Fibroblast of lung (primary cell): ENCODE data around the gene NUDT22.

Source experiments
- EZH2 ChIP-seq: IDR thresholded peaks from 2 replicates; pipeline ENCODE4 v1.5.1; 2012; ENCODE audit warnings: low read length, control low read depth, mild to moderate bottlenecking; ENCODE audit errors: missing control alignments
- TF ChIP-seq, protein P1 (sequence below), 2 donors: IDR thresholded peaks in 1 of 2; conservative IDR thresholded peaks in 1 of 2; 1 replicate in 1 of 2; 2 replicates in 1 of 2; pipeline ENCODE4 v1.5.1; 2011 to 2012; ENCODE audit warnings: low read length in 2 of 2, control low read depth in 1 of 2, inconsistent platforms in 1 of 2, low read depth in 1 of 2, mild to moderate bottlenecking in 1 of 2

DNA sequence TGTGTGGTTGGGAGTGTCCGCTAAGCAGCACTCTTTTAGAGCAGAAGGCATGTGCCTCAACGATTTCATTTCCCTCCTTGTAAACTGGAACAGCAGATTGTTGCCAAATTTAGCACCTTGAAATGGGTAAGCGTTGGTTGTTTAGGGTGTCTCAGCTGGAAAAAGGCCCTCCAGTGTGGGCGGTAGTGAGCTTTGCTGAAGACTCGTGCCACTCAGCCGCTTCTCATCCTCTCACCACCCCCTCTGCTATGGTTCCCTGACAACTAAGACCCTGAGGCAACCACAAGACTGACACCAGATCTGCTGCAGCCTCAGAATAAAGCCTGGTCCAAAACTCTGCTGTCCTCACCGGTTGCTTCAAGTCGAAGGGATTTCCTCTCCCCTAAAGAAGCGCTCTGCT, 29.4 kb upstream of the NUDT22 start:
- TF ChIP-seq, protein P1, sequence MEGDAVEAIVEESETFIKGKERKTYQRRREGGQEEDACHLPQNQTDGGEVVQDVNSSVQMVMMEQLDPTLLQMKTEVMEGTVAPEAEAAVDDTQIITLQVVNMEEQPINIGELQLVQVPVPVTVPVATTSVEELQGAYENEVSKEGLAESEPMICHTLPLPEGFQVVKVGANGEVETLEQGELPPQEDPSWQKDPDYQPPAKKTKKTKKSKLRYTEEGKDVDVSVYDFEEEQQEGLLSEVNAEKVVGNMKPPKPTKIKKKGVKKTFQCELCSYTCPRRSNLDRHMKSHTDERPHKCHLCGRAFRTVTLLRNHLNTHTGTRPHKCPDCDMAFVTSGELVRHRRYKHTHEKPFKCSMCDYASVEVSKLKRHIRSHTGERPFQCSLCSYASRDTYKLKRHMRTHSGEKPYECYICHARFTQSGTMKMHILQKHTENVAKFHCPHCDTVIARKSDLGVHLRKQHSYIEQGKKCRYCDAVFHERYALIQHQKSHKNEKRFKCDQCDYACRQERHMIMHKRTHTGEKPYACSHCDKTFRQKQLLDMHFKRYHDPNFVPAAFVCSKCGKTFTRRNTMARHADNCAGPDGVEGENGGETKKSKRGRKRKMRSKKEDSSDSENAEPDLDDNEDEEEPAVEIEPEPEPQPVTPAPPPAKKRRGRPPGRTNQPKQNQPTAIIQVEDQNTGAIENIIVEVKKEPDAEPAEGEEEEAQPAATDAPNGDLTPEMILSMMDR (conservative IDR thresholded peaks at IDR 0.05 in 1 of 2, IDR thresholded peaks at IDR 0.05 in 1 of 2; ENCODE audit: low read depth in 1 of 2, low read length in 2 of 2) = no peak
- TF ChIP-seq EZH2 = no peak
